Epithelial cell of esophagus (primary cell): ENCODE data around the gene ADCK1.

ENCODE experiments used
- DNase-seq: peaks from one replicate; pipeline ENCODE4 v3.0.0; 2010; ENCODE audit warnings: low read depth
- H3K4me3 ChIP-seq: 2 replicates; pipeline ENCODE4 v1.5.1; 2011; ENCODE audit warnings: mild to moderate bottlenecking, low read length, control low read depth
- CTCF ChIP-seq: IDR thresholded peaks from 2 replicates; pipeline ENCODE4 v1.5.1; 2011; ENCODE audit warnings: low read depth, mild to moderate bottlenecking, low read length, control low read depth, inconsistent platforms; ENCODE audit not compliant: insufficient read depth; ENCODE audit errors: missing control alignments

ADCK1 gene

GRCh38 chr14:77903937-77904617 is 104.2 kb downstream of the ADCK1 start:
- H3K4me3 ChIP-seq = no peak overlapping the region
- no peak for DNase-seq
- TF ChIP-seq CTCF = no peak

GRCh38 chr14:77906446-77906845 is 106.5 kb downstream of the ADCK1 start:
- no peak for DNase-seq
- TF ChIP-seq CTCF = no peak
- no peak overlapping the region for H3K4me3 ChIP-seq

GRCh38 chr14:77908847-77909246 is 108.9 kb downstream of the ADCK1 start:
- DNase-seq = no peak
- no peak for TF ChIP-seq CTCF
- H3K4me3 ChIP-seq = no peak overlapping the region

- DNase-seq = no peak
- no peak for TF ChIP-seq CTCF
- no peak overlapping the region for H3K4me3 ChIP-seq
Observed at GRCh38 chr14:77909911-77910310, 110.0 kb downstream of the ADCK1 start.

- TF ChIP-seq CTCF = no peak
- DNase-seq = no peak
- H3K4me3 ChIP-seq = no peak overlapping the region
Observed at GRCh38 chr14:77910506-77910905, 110.6 kb downstream of the ADCK1 start.

GRCh38 chr14:77911356-77911755 is 111.4 kb downstream of the ADCK1 start:
- H3K4me3 ChIP-seq = no peak overlapping the region
- no peak for DNase-seq

More at GRCh38 chr14:77911356-77911755, 111.4 kb downstream of the ADCK1 start:
- TF ChIP-seq CTCF = no peak
